Mesenchymal stem cell (in vitro differentiated cells and primary cell): Measurements from ENCODE around the gene AKNAD1.

ENCODE experiments used
- DNase-seq: peaks from one replicate; pipeline ENCODE4 v3.0.0-alpha.2; 2013
- H2AFZ ChIP-seq: one replicate; pipeline ENCODE4 v1.6.1; 2013; ENCODE audit warnings: low read depth, mild to moderate bottlenecking, control low read depth, inconsistent platforms, low read length, moderate library complexity
- H2AK5ac ChIP-seq: 2 replicates; pipeline ENCODE4 v1.6.1; 2013; ENCODE audit warnings: low read length, moderate library complexity, mild to moderate bottlenecking, inconsistent platforms; ENCODE audit not compliant: severe bottlenecking
- H2BK120ac ChIP-seq: one replicate; pipeline ENCODE4 v1.6.1; 2013; ENCODE audit warnings: low read depth, mild to moderate bottlenecking, inconsistent platforms, low read length, moderate library complexity
- H2BK12ac ChIP-seq, 2 experiments: one replicate each; pipeline ENCODE4 v1.6.1; 2013; ENCODE audit warnings: inconsistent platforms in 2 of 2, low read length in 2 of 2, mild to moderate bottlenecking in 2 of 2, moderate library complexity in 2 of 2, control low read depth in 1 of 2
- H2BK15ac ChIP-seq: one replicate; pipeline ENCODE4 v1.6.1; 2013; ENCODE audit warnings: mild to moderate bottlenecking, low read depth, inconsistent platforms; ENCODE audit not compliant: poor library complexity, severe bottlenecking
- H2BK5ac ChIP-seq: 2 replicates; pipeline ENCODE4 v1.6.1; 2013; ENCODE audit warnings: low read depth, mild to moderate bottlenecking, low read length, control low read depth, inconsistent platforms; ENCODE audit not compliant: poor library complexity, severe bottlenecking
- H3K14ac ChIP-seq, 2 experiments: one replicate each; pipeline ENCODE4 v1.6.1; 2013; ENCODE audit warnings: inconsistent platforms in 2 of 2, low read length in 2 of 2, control low read depth in 1 of 2, mild to moderate bottlenecking in 1 of 2, moderate library complexity in 1 of 2
- H3K18ac ChIP-seq, 2 experiments: one replicate each; pipeline ENCODE4 v1.6.1; 2013; ENCODE audit warnings: inconsistent platforms in 2 of 2, low read length in 2 of 2, control low read depth in 1 of 2, low read depth in 1 of 2, mild to moderate bottlenecking in 1 of 2
- H3K23ac ChIP-seq, 2 experiments: one replicate each; pipeline ENCODE4 v1.6.1; 2013; ENCODE audit warnings: inconsistent platforms in 2 of 2, low read length in 2 of 2, mild to moderate bottlenecking in 2 of 2, moderate library complexity in 2 of 2, control low read depth in 1 of 2
- H3K27ac ChIP-seq: 2 replicates; pipeline ENCODE4 v1.5.1; 2013; ENCODE audit warnings: mild to moderate bottlenecking, moderate library complexity, low read length, control low read depth, inconsistent platforms; ENCODE audit not compliant: poor library complexity, severe bottlenecking
- H3K27me3 ChIP-seq, 2 experiments: 2 replicates each; pipeline versions ENCODE4 v1.6.1 to v1.7.0; 2013; ENCODE audit warnings: low read length in 2 of 2, mild to moderate bottlenecking in 2 of 2, moderate library complexity in 2 of 2, control low read depth in 1 of 2, inconsistent platforms in 1 of 2; ENCODE audit not compliant: control insufficient read depth in 1 of 2, insufficient read depth in 1 of 2
- H3K36me3 ChIP-seq, 2 experiments: 2 replicates each; pipeline versions ENCODE4 v1.6.1 to v1.7.0; 2013; ENCODE audit warnings: low read length in 2 of 2, control low read depth in 1 of 2, inconsistent platforms in 1 of 2, low read depth in 1 of 2, mild to moderate bottlenecking in 1 of 2; ENCODE audit not compliant: insufficient read depth in 2 of 2, control insufficient read depth in 1 of 2
- H3K4ac ChIP-seq, 2 experiments: one replicate each; pipeline ENCODE4 v1.6.1; 2013; ENCODE audit warnings: inconsistent platforms in 2 of 2, low read length in 2 of 2, mild to moderate bottlenecking in 2 of 2, moderate library complexity in 2 of 2, control low read depth in 1 of 2, low read depth in 1 of 2
- H3K4me1 ChIP-seq: 2 replicates; pipeline ENCODE4 v1.6.1; 2013; ENCODE audit warnings: low read depth, low read length, control low read depth; ENCODE audit not compliant: control insufficient read depth, insufficient read depth
- H3K4me2 ChIP-seq: 2 replicates; pipeline ENCODE4 v1.6.1; 2013; ENCODE audit warnings: low read length, mild to moderate bottlenecking, inconsistent platforms; ENCODE audit not compliant: poor library complexity, severe bottlenecking
- H3K4me3 ChIP-seq, 2 experiments: 2 replicates each; pipeline versions ENCODE4 v1.5.1 to v1.7.0; 2013; ENCODE audit warnings: low read length in 2 of 2, mild to moderate bottlenecking in 2 of 2, control low read depth in 1 of 2, low read depth in 1 of 2; ENCODE audit not compliant: insufficient read depth in 1 of 2
- H3K79me1 ChIP-seq: replicated peaks from 2 replicates; pipeline ENCODE4 v1.6.1; 2013; ENCODE audit warnings: mild to moderate bottlenecking, control low read depth, low read length, inconsistent platforms; ENCODE audit not compliant: poor library complexity, severe bottlenecking
- H3K9ac ChIP-seq: 2 replicates; pipeline ENCODE4 v1.7.0; 2013; ENCODE audit warnings: mild to moderate bottlenecking, low read length, moderate library complexity
- H3K9me3 ChIP-seq: 2 replicates; pipeline ENCODE4 v1.7.0; 2013; ENCODE audit warnings: mild to moderate bottlenecking, low read length; ENCODE audit not compliant: control insufficient read depth
- H4K8ac ChIP-seq: one replicate; pipeline ENCODE4 v1.6.1; 2013; ENCODE audit warnings: inconsistent platforms, mild to moderate bottlenecking, low read length, moderate library complexity
- H4K91ac ChIP-seq: one replicate; pipeline ENCODE4 v1.6.1; 2013; ENCODE audit warnings: mild to moderate bottlenecking, low read length, inconsistent platforms
- WGBS: methylation state at CpG from one replicate; pipeline ENCODE4 v1.1.7; 2013; ENCODE audit warnings: mixed read lengths; 5-methylcytosine and 5-hydroxymethylcytosine counted together

Gene AKNAD1

GRCh38 chr1:108842525-108843181, 14.2 kb downstream of the AKNAD1 start:
- no peaks in the 10 kb centered on the region for H3K79me1 ChIP-seq
- H3K4ac ChIP-seq = no peak overlapping the region
- H4K8ac ChIP-seq = no peak overlapping the region
- H3K9me3 ChIP-seq = no peaks in the 10 kb centered on the region
- DNase-seq = no peak
- no peak overlapping the region for H2AFZ ChIP-seq
- H3K18ac ChIP-seq = no peak overlapping the region
- no peak overlapping the region for H3K27ac ChIP-seq
- H3K4me1 ChIP-seq = no peaks in the 10 kb centered on the region
- H3K36me3 ChIP-seq = no peaks in the 10 kb centered on the region
- H2BK15ac ChIP-seq = no peak overlapping the region
- no peak overlapping the region for H2AK5ac ChIP-seq
- H2BK120ac ChIP-seq = no peak overlapping the region
- H3K27me3 ChIP-seq = no peaks in the 10 kb centered on the region
- H2BK5ac ChIP-seq = no peak overlapping the region
- H4K91ac ChIP-seq = no peak overlapping the region
- H3K4me3 ChIP-seq = no peak overlapping the region
- no peak overlapping the region for H3K4me2 ChIP-seq
- H3K14ac ChIP-seq = no peak overlapping the region
- WGBS = 97% methylated on average over 2 of the region's 3 CpGs
- H2BK12ac ChIP-seq = no peak overlapping the region
- H3K23ac ChIP-seq = no peak overlapping the region
- no peak overlapping the region for H3K9ac ChIP-seq

GRCh38 chr1:108841703-108842102, 15.2 kb downstream of the AKNAD1 start:
- no peak overlapping the region for H2AFZ ChIP-seq
- H2BK15ac ChIP-seq = no peak overlapping the region
- WGBS = 40% methylated on average over 1 of the region's 1 CpG
- H2BK5ac ChIP-seq = no peak overlapping the region
- no peak overlapping the region for H4K91ac ChIP-seq
- H3K4ac ChIP-seq = no peak overlapping the region
- H3K4me3 ChIP-seq = no peak overlapping the region
- H3K9ac ChIP-seq = no peak overlapping the region
- no peaks in the 10 kb centered on the region for H3K79me1 ChIP-seq
- H3K36me3 ChIP-seq = no peaks in the 10 kb centered on the region
- H2BK12ac ChIP-seq = no peak overlapping the region
- no peaks in the 10 kb centered on the region for H3K27me3 ChIP-seq
- H3K9me3 ChIP-seq = no peaks in the 10 kb centered on the region
- no peak overlapping the region for H3K23ac ChIP-seq
- no peak overlapping the region for H2AK5ac ChIP-seq
- no peak overlapping the region for H3K14ac ChIP-seq
- H2BK120ac ChIP-seq = no peak overlapping the region
- H4K8ac ChIP-seq = no peak overlapping the region
- H3K18ac ChIP-seq = no peak overlapping the region
- no peak for DNase-seq
- H3K27ac ChIP-seq = no peak overlapping the region
- no peak overlapping the region for H3K4me2 ChIP-seq
- H3K4me1 ChIP-seq = no peaks in the 10 kb centered on the region

DNA sequence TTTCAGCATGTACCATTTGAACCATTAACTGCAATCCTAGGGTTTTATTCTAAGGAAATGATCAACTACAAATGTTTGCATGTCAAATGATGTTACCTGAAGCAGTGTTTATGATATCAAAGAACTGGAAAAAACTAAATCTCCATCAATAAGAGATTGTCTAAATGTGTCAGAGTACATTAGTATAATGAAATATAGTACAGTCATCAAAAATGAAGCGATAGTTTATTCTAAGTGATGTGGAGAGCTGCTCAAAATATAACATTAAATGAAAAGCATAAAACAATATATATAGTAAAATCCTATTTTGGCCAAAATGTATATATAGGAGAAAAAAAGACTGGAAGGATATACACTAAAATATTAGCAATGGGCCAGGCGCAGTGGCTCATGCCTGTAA, 24.0 kb downstream of the AKNAD1 start:
- Histone ChIP-seq H4K8ac (no peak overlapping the region), H3K36me3 (no peaks in the 10 kb centered on the region), H3K79me1 (no peaks in the 10 kb centered on the region), H2BK12ac (no peak overlapping the region), H2BK5ac (no peak overlapping the region), H3K4me3 (no peak overlapping the region), H3K18ac (no peak overlapping the region), H2AFZ (no peak overlapping the region), H2BK120ac (no peak overlapping the region), H4K91ac (no peak overlapping the region), H3K9me3 (no peaks in the 10 kb centered on the region), H3K23ac (no peak overlapping the region), H2AK5ac (no peak overlapping the region), H3K14ac (no peak overlapping the region), H3K27me3 (no peaks in the 10 kb centered on the region), H3K4ac (no peak overlapping the region), H2BK15ac (no peak overlapping the region), H3K27ac (no peak overlapping the region), H3K9ac (no peak overlapping the region), H3K4me1 (peaks cover 13% of the 10 kb centered on the region), H3K4me2 (no peak overlapping the region)
- 100% methylated on average over 1 of the region's 2 CpGs for WGBS
- DNase-seq = no peak

DNA sequence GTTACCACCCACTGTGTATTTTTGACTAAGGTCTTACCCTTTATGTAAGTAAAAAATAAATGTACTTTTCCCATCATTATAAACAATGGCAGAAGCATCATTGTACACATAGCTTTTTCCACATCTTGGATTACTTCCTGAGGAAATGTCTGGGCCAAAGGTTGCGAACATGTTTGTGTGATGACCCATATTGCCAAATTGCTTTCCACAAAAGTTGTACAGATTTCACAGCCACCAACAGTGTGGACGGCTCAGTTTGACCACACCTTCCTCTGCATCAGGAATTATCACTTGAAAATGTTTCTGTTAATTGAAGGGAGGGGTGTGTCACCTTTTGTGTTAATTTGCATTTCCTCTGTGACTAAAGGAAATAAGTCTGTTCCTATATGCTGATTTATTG, 25.7 kb downstream of the AKNAD1 start:
- DNase-seq = peak; percentile 93
- no peak overlapping the region for H2BK12ac ChIP-seq
- H4K91ac ChIP-seq = no peak overlapping the region
- no peak overlapping the region for H3K18ac ChIP-seq
- WGBS = 0% methylated on average over 1 of the region's 2 CpGs
- H3K79me1 ChIP-seq = no peaks in the 10 kb centered on the region
- no peak overlapping the region for H2BK120ac ChIP-seq
- H2AFZ ChIP-seq = no peak overlapping the region
- no peaks in the 10 kb centered on the region for H3K27me3 ChIP-seq
- H3K4ac ChIP-seq = no peak overlapping the region
- H3K4me3 ChIP-seq = peak overlapping the region in 1 of 2 experiments; percentile 66
- H3K9me3 ChIP-seq = no peaks in the 10 kb centered on the region
- H2BK15ac ChIP-seq = no peak overlapping the region
- no peak overlapping the region for H3K4me2 ChIP-seq
- H4K8ac ChIP-seq = no peak overlapping the region
- peak overlapping the region; percentile 50 for H3K27ac ChIP-seq
- peaks cover 13% of the 10 kb centered on the region for H3K4me1 ChIP-seq
- H3K36me3 ChIP-seq = no peaks in the 10 kb centered on the region
- H2BK5ac ChIP-seq = no peak overlapping the region
- H2AK5ac ChIP-seq = no peak overlapping the region
- H3K23ac ChIP-seq = no peak overlapping the region
- peak overlapping the region; percentile 87 for H3K9ac ChIP-seq
- H3K14ac ChIP-seq = no peak overlapping the region
